Liver (tissue), 9 donors: ENCODE measurements around the gene LCE1D. TPM values are rescaled to one million over a fixed set of nuclear protein-coding genes. Genes with fewer than 3 reads are reported as not detected.

ENCODE experiments used
- DNase-seq: peaks from one replicate; pipeline ENCODE4 v3.0.0-alpha.2; 2017; ENCODE audit warnings: low spot score
- H3K27ac ChIP-seq, 2 donors: one replicate each; pipeline ENCODE4 v1.7.0; 2013; ENCODE audit warnings: inconsistent platforms in 2 of 2, low read length in 2 of 2, control low read depth in 1 of 2, low read depth in 1 of 2, mild to moderate bottlenecking in 1 of 2
- H3K27me3 ChIP-seq, 4 donors: one replicate each; pipeline versions ENCODE4 v1.6.1 to v1.7.0; 2013; ENCODE audit warnings: low read length in 3 of 4, inconsistent platforms in 1 of 4, mild to moderate bottlenecking in 1 of 4, moderate library complexity in 1 of 4; ENCODE audit not compliant: control insufficient read depth in 4 of 4, insufficient read depth in 4 of 4
- H3K36me3 ChIP-seq, 4 donors: one replicate each; pipeline versions ENCODE4 v1.6.1 to v1.7.0; 2013; ENCODE audit warnings: low read length in 3 of 4, mild to moderate bottlenecking in 3 of 4, low read depth in 1 of 4, moderate library complexity in 1 of 4; ENCODE audit not compliant: control insufficient read depth in 4 of 4, insufficient read depth in 3 of 4
- H3K4me1 ChIP-seq, 4 donors: one replicate each; pipeline versions ENCODE4 v1.6.1 to v1.7.0; 2013; ENCODE audit warnings: low read length in 3 of 4, mild to moderate bottlenecking in 3 of 4, moderate library complexity in 1 of 4; ENCODE audit not compliant: control insufficient read depth in 4 of 4, insufficient read depth in 4 of 4
- H3K4me3 ChIP-seq, 3 donors: one replicate each; pipeline versions ENCODE4 v1.6.1 to v1.7.0; 2013; ENCODE audit warnings: low read length in 3 of 3, control low read depth in 1 of 3, low read depth in 1 of 3, mild to moderate bottlenecking in 1 of 3
- H3K9ac ChIP-seq, 2 donors: one replicate each; pipeline ENCODE4 v1.7.0; 2013; ENCODE audit warnings: low read length in 2 of 2, mild to moderate bottlenecking in 2 of 2, moderate library complexity in 2 of 2, control low read depth in 1 of 2, low read depth in 1 of 2
- H3K9me3 ChIP-seq, 4 donors: one replicate each; pipeline versions ENCODE4 v1.6.1 to v1.7.0; 2013; ENCODE audit warnings: low read length in 3 of 4; ENCODE audit not compliant: control insufficient read depth in 4 of 4
- EGR1 ChIP-seq, 2 donors: IDR thresholded peaks; 2 replicates each; pipeline ENCODE4 v1.6.1; 2016 to 2018; ENCODE audit warnings: antibody characterized with exemption in 2 of 2, low read depth in 2 of 2
- FOXA1 ChIP-seq: IDR thresholded peaks from 2 replicates; pipeline ENCODE4 v1.6.1; 2016; ENCODE audit warnings: antibody characterized with exemption
- FOXA2 ChIP-seq: IDR thresholded peaks from 2 replicates; pipeline ENCODE4 v1.6.1; 2016; ENCODE audit warnings: antibody characterized with exemption
- GABPA ChIP-seq, 2 donors: IDR thresholded peaks in 1 of 2; conservative IDR thresholded peaks in 1 of 2; 2 replicates each; pipeline ENCODE4 v1.6.1; 2016; ENCODE audit warnings: antibody characterized with exemption in 2 of 2, mild to moderate bottlenecking in 1 of 2, moderate library complexity in 1 of 2
- HNF4A ChIP-seq, 2 donors: conservative IDR thresholded peaks; 2 replicates each; pipeline ENCODE4 v1.6.1; 2016; ENCODE audit warnings: antibody characterized with exemption in 2 of 2, mild to moderate bottlenecking in 2 of 2
- HNF4G ChIP-seq: IDR thresholded peaks from 2 replicates; pipeline ENCODE4 v1.6.1; 2016; ENCODE audit warnings: antibody characterized with exemption
- JUND ChIP-seq, 2 donors: IDR thresholded peaks; 2 replicates each; pipeline ENCODE4 v1.6.1; 2016; ENCODE audit warnings: antibody characterized with exemption in 2 of 2
- RAD21 ChIP-seq, 2 donors: IDR thresholded peaks; 2 replicates each; pipeline ENCODE4 v1.6.1; 2016; ENCODE audit warnings: antibody characterized with exemption in 2 of 2, mild to moderate bottlenecking in 2 of 2
- REST ChIP-seq: IDR thresholded peaks from 2 replicates; pipeline ENCODE4 v1.6.1; 2016; ENCODE audit warnings: antibody characterized with exemption, mild to moderate bottlenecking
- RXRA ChIP-seq, 2 donors: IDR thresholded peaks; 2 replicates each; pipeline ENCODE4 v1.6.1; 2017 to 2018; ENCODE audit warnings: antibody characterized with exemption in 2 of 2, mild to moderate bottlenecking in 1 of 2
- SP1 ChIP-seq: IDR thresholded peaks from 2 replicates; pipeline ENCODE4 v1.6.1; 2018; ENCODE audit warnings: antibody characterized with exemption, mild to moderate bottlenecking
- TAF1 ChIP-seq: conservative IDR thresholded peaks from 2 replicates; pipeline ENCODE4 v1.6.1; 2016; ENCODE audit warnings: antibody characterized with exemption, mild to moderate bottlenecking
- YY1 ChIP-seq: IDR thresholded peaks from 2 replicates; pipeline ENCODE4 v1.6.1; 2016; ENCODE audit warnings: antibody characterized with exemption, mild to moderate bottlenecking
- WGBS: extraction: QIAGEN DNeasy Blood & Tissue Kit; methylation state at CpG from one replicate; pipeline ENCODE4 v1.1.7; 2013; 5-methylcytosine and 5-hydroxymethylcytosine counted together
- polyA plus RNA-seq, 2 donors: library from polyadenylated mRNA; stranded (reverse) in 1 of 2; unstranded in 1 of 2; fragments of 200-250 nt in 1 of 2; fragments of >200 nt in 1 of 2; fragmentation: Nextera tagmentation in 1 of 2; extraction: Ambion mirVana in 1 of 2; gene quantifications; one replicate each; pipeline versions ENCODE4 v1.2.1 to v1.2.3, GENCODE V29; 2013 to 2015
- total RNA-seq, 2 donors: library from RNA; depleted of rRNA; stranded (reverse); fragments of >200 nt; gene quantifications; one replicate each; pipeline ENCODE4 v1.2.3, GENCODE V29; 2014
- TF ChIP-seq, protein P1 (sequence below): IDR thresholded peaks from 2 replicates; pipeline ENCODE4 v1.6.1; 2016; ENCODE audit warnings: antibody characterized with exemption
- TF ChIP-seq, protein P2 (sequence below): IDR thresholded peaks from 2 replicates; pipeline ENCODE4 v1.6.1; 2016; ENCODE audit warnings: antibody characterized with exemption
- donor health status: healthy.
- donor health status: healthy.
- donor health status: healthy.
- donor health status: healthy.
- donor health status: healthy.

Gene LCE1D
- total and polyA plus RNA-seq, 4 donors, result not detected

DNA sequence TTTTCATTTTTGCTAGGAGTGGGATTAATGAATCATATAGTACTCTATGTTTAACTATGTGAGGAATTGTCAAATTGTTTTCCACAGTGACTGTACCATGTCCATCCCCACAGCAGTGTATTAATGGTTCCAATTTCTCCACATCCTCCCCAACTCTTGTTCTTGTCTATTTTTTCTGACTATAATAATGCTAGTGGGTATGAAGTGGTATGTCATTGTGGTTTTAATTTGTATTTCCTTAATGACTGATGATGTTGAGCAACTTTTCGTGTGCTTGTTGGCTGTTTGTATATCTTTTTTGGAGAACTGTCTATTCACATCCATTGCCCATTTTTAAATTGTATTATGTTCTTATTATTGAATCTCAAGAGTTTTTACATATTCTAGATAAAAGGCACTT, 48.7 kb upstream of the LCE1D start:
- H3K9me3 ChIP-seq, result no peaks in the 10 kb centered on the region
- H3K4me3 ChIP-seq, result no peak overlapping the region
- H3K36me3 ChIP-seq, result no peaks in the 10 kb centered on the region
- 35% methylated on average over 1 of the region's 1 CpG for WGBS
- TF ChIP-seq HNF4G (no peak), REST (no peak), JUND (IDR thresholded peaks at IDR 0.05) (no peak), EGR1 (IDR thresholded peaks at IDR 0.05; ENCODE audit: low read depth in 2 of 2) (no peak), YY1 (no peak), SP1 (no peak)
- H3K27ac ChIP-seq, result no peak overlapping the region
- H3K9ac ChIP-seq, result no peak overlapping the region
- H3K4me1 ChIP-seq, result peaks cover 0 to 3% (median 1%) of the 10 kb centered on the region in 4 donors
- no peaks in the 10 kb centered on the region for H3K27me3 ChIP-seq
- DNase-seq, result no peak

DNA sequence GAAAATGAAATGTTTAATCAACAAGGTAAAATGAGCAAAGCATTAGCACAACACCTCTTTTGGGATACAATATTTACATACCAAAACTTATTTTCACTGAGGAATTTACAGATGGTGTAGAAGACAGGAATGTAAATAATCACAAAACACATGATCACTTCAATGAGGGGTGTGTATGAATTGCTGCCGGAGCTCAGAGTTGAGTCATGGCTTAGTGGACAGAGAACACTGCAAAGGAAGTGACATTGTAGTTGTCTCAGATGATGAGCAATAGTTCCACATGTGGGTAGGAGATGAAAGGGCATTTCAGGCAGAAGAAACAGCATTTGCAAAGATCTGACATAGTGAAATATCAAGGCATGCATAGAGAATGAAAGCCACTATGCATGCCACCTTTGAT, 44.3 kb upstream of the LCE1D start:
- no peak for DNase-seq
- 52% methylated on average over 1 of the region's 1 CpG for WGBS
- H3K27me3 ChIP-seq, result peaks cover 0 to 4% (median under 1%) of the 10 kb centered on the region in 4 donors
- no peak overlapping the region for H3K27ac ChIP-seq
- no peaks in the 10 kb centered on the region for H3K9me3 ChIP-seq
- TF ChIP-seq RXRA (IDR thresholded peaks at IDR 0.05) (no peak), GABPA (IDR thresholded peaks at IDR 0.05 in 1 of 2, conservative IDR thresholded peaks at IDR 0.05 in 1 of 2) (no peak), RAD21 (IDR thresholded peaks at IDR 0.05) (no peak), FOXA1 (no peak), FOXA2 (no peak), YY1 (no peak), HNF4A (conservative IDR thresholded peaks at IDR 0.05) (no peak)
- TF ChIP-seq, protein P1, sequence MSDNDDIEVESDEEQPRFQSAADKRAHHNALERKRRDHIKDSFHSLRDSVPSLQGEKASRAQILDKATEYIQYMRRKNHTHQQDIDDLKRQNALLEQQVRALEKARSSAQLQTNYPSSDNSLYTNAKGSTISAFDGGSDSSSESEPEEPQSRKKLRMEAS, result no peak
- H3K4me1 ChIP-seq, result no peaks in the 10 kb centered on the region
- H3K9ac ChIP-seq, result no peak overlapping the region
- H3K4me3 ChIP-seq, result no peak overlapping the region
- no peaks in the 10 kb centered on the region for H3K36me3 ChIP-seq

DNA sequence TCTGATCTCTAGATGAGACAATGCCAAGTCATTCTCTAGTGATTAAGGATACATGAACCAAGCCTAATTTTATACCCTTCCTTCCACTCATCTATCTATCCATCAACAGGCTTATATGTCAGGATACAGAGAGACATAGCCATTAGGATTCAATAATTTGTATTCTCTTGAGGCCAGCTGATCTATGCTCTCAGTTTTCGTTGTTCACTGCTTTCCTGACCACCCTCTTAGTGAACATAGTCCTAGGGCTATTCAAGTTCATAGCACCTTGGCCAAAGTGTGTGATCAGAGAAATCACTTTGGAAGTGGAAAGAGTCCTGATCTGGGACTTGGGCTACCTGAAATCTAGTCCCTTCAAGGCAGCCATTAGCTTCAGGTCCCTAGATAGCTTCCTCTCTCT, 42.9 kb upstream of the LCE1D start:
- Histone ChIP-seq H3K36me3 (no peaks in the 10 kb centered on the region), H3K27ac (no peak overlapping the region), H3K27me3 (peaks cover 0 to 4% (median under 1%) of the 10 kb centered on the region in 4 donors), H3K4me3 (no peak overlapping the region), H3K9ac (no peak overlapping the region), H3K9me3 (no peaks in the 10 kb centered on the region), H3K4me1 (no peaks in the 10 kb centered on the region)
- WGBS, result 33% methylated on average over 1 of the region's 1 CpG
- TF ChIP-seq SP1 (no peak), TAF1 (no peak), JUND (IDR thresholded peaks at IDR 0.05) (no peak), REST (no peak), EGR1 (IDR thresholded peaks at IDR 0.05; ENCODE audit: low read depth in 2 of 2) (no peak), HNF4G (no peak), YY1 (no peak), HNF4A (conservative IDR thresholded peaks at IDR 0.05) (no peak), RAD21 (IDR thresholded peaks at IDR 0.05) (no peak)
- TF ChIP-seq, protein P2, sequence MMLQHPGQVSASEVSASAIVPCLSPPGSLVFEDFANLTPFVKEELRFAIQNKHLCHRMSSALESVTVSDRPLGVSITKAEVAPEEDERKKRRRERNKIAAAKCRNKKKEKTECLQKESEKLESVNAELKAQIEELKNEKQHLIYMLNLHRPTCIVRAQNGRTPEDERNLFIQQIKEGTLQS, result no peak
- no peak for DNase-seq
